ENCODE results near the gene EIF4B. TPM values are rescaled to one million over a fixed set of nuclear protein-coding genes. Genes with fewer than 3 reads are reported as not detected.

The EIF4B gene
- total and polyA plus RNA-seq, 2 experiments from 2014 or later: 141 to 584 TPM

- TF ChIP-seq JUNB (IDR thresholded peaks at IDR 0.05; ENCODE audit: unreplicated experiment): no peak
- TF ChIP-seq, protein P1, sequence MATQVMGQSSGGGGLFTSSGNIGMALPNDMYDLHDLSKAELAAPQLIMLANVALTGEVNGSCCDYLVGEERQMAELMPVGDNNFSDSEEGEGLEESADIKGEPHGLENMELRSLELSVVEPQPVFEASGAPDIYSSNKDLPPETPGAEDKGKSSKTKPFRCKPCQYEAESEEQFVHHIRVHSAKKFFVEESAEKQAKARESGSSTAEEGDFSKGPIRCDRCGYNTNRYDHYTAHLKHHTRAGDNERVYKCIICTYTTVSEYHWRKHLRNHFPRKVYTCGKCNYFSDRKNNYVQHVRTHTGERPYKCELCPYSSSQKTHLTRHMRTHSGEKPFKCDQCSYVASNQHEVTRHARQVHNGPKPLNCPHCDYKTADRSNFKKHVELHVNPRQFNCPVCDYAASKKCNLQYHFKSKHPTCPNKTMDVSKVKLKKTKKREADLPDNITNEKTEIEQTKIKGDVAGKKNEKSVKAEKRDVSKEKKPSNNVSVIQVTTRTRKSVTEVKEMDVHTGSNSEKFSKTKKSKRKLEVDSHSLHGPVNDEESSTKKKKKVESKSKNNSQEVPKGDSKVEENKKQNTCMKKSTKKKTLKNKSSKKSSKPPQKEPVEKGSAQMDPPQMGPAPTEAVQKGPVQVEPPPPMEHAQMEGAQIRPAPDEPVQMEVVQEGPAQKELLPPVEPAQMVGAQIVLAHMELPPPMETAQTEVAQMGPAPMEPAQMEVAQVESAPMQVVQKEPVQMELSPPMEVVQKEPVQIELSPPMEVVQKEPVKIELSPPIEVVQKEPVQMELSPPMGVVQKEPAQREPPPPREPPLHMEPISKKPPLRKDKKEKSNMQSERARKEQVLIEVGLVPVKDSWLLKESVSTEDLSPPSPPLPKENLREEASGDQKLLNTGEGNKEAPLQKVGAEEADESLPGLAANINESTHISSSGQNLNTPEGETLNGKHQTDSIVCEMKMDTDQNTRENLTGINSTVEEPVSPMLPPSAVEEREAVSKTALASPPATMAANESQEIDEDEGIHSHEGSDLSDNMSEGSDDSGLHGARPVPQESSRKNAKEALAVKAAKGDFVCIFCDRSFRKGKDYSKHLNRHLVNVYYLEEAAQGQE (IDR thresholded peaks at IDR 0.05; ENCODE audit: unreplicated experiment): no peak
These were observed 37.9 kb downstream of the EIF4B start (continued) for GRCh38 chr12:53044052-53044581.

GRCh38 chr12:53044896-53045695 is 38.8 kb downstream of the EIF4B start:
- peaks cover 3% of the 10 kb centered on the region for H3K36me3 ChIP-seq (ENCODE audit: insufficient read depth)
- no peaks in the 10 kb centered on the region for H3K79me2 ChIP-seq (replicated peaks; ENCODE audit: insufficient read depth)
- H3K27ac ChIP-seq (ENCODE audit: low read depth): no peak overlapping the region
- Mint-ChIP-seq H3K4me3 (peak overlapping the region; percentile 91), H3K27me3 (ENCODE audit: insufficient read depth, low read depth, poor library complexity) (peaks cover 51% of the 10 kb centered on the region), H3K36me3 (ENCODE audit: low read depth) (peaks cover 23% of the 10 kb centered on the region), H3K27ac (no peak overlapping the region), H3K4me1 (peaks cover 61% of the 10 kb centered on the region), H3K9me3 (peaks cover 5% of the 10 kb centered on the region; the same call in 2 of the 3 replicates)
- peaks cover 56% of the 10 kb centered on the region for H3F3A ChIP-seq (replicated peaks; ENCODE audit: low read depth)
- H3K9me2 ChIP-seq (ENCODE audit: insufficient read depth): no peaks in the 10 kb centered on the region
- H3K4me3 ChIP-seq: peak overlapping the region; percentile 85
- H3K4me1 ChIP-seq (ENCODE audit: insufficient read depth): peaks cover 63% of the 10 kb centered on the region
- peak overlapping the region; percentile 95 for H3K4me2 ChIP-seq
- no peak overlapping the region for H2AFZ ChIP-seq
- ATAC-seq (no peak), DNase-seq (ENCODE audit: low spot score) (no peak)
- H4K20me1 ChIP-seq (replicated peaks; ENCODE audit: insufficient read depth): peaks cover 7% of the 10 kb centered on the region
- peaks cover 32% of the 10 kb centered on the region for H3K27me3 ChIP-seq (ENCODE audit: insufficient read depth)
- TF ChIP-seq CTCF (conservative IDR thresholded peaks at IDR 0.05; ENCODE audit: low read depth in 2 of 2): no peak
- no peak for TF ChIP-seq ZNF331 (CRISPR knock-in tag; IDR thresholded peaks at IDR 0.05; ENCODE audit: low read depth)
- TF ChIP-seq ZNF114 (CRISPR knock-in tag; IDR thresholded peaks at IDR 0.05): no peak
- no peak for TF ChIP-seq POLR2AphosphoS5 (IDR thresholded peaks at IDR 0.05; ENCODE audit: low read depth)
- TF ChIP-seq CREB1 (CRISPR knock-in tag; IDR thresholded peaks at IDR 0.05; ENCODE audit: low read depth): no peak
- no peak for TF ChIP-seq JUNB (IDR thresholded peaks at IDR 0.05; ENCODE audit: unreplicated experiment)
- TF ChIP-seq EZH2phosphoT487 (IDR thresholded peaks at IDR 0.05; ENCODE audit: unreplicated experiment): no peak
- TF ChIP-seq, protein P1 (IDR thresholded peaks at IDR 0.05; ENCODE audit: unreplicated experiment): no peak
